ENCODE data around the gene LENG8. TPM values are rescaled to one million over a fixed set of nuclear protein-coding genes. Genes with fewer than 3 reads are reported as not detected.

LENG8 gene
- total and polyA plus RNA-seq, 2 experiments from 2014 or later, result 42.1 to 74.3 TPM

Small RNA genes within 50 kb of the gene (small RNA-seq; reads per million reads assigned to genes)
- not detected for gene AC245884.3 (ENCODE audit: low replicate concordance)

Other genes with a start within 250 kb of the LENG8 start
- 1,754 and 2,101 TPM in 2 replicates for gene RPS9, start 248.3 kb upstream of the LENG8 start, total RNA-seq (2014; rRNA removed; shearing (Covaris generic))
- 1,060 and 1,149 TPM in 2 replicates for gene RPS9, start 248.3 kb upstream of the LENG8 start, polyA plus RNA-seq (2016; fragmentation: Nextera tagmentation; extraction: Ambion mirVana)
- not detected in 2 replicates for gene LILRB3, start 226.2 kb upstream of the LENG8 start, total RNA-seq (2014; rRNA removed; shearing (Covaris generic))
- not detected in 2 replicates for gene LILRB3, start 226.2 kb upstream of the LENG8 start, polyA plus RNA-seq (2016; fragmentation: Nextera tagmentation; extraction: Ambion mirVana)
- gene LILRA6, start 206.4 kb upstream of the LENG8 start, total RNA-seq (2014; rRNA removed; shearing (Covaris generic)), result not detected in 2 replicates
- gene LILRA6, start 206.4 kb upstream of the LENG8 start, polyA plus RNA-seq (2016; fragmentation: Nextera tagmentation; extraction: Ambion mirVana), result not detected in 2 replicates
- gene LILRB5, start 191.9 kb upstream of the LENG8 start, total RNA-seq (2014; rRNA removed; shearing (Covaris generic)), result not detected in 2 replicates
- gene LILRB5, start 191.9 kb upstream of the LENG8 start, polyA plus RNA-seq (2016; fragmentation: Nextera tagmentation; extraction: Ambion mirVana), result not detected in 2 replicates
- not detected in 2 replicates for gene LILRB2, start 168.1 kb upstream of the LENG8 start, total RNA-seq (2014; rRNA removed; shearing (Covaris generic))
- gene LILRB2, start 168.1 kb upstream of the LENG8 start, polyA plus RNA-seq (2016; fragmentation: Nextera tagmentation; extraction: Ambion mirVana), result not detected in 2 replicates
- gene LILRA5, start 136.0 kb upstream of the LENG8 start, total RNA-seq (2014; rRNA removed; shearing (Covaris generic)), result not detected in 2 replicates
- gene LILRA5, start 136.0 kb upstream of the LENG8 start, polyA plus RNA-seq (2016; fragmentation: Nextera tagmentation; extraction: Ambion mirVana), result not detected in 2 replicates
- gene LILRA4, start 110.0 kb upstream of the LENG8 start, total RNA-seq (2014; rRNA removed; shearing (Covaris generic)), result not detected in 2 replicates
- gene LILRA4, start 110.0 kb upstream of the LENG8 start, polyA plus RNA-seq (2016; fragmentation: Nextera tagmentation; extraction: Ambion mirVana), result not detected in 2 replicates
- 1.3 TPM in 1 of 2 replicates, not detected in the other for gene LAIR1, start 84.3 kb upstream of the LENG8 start, total RNA-seq (2014; rRNA removed; shearing (Covaris generic))
- 0.10 TPM in 2 replicates for gene LAIR1, start 84.3 kb upstream of the LENG8 start, polyA plus RNA-seq (2016; fragmentation: Nextera tagmentation; extraction: Ambion mirVana)
- 31.8 and 40.8 TPM in 2 replicates for gene TTYH1, start 33.7 kb upstream of the LENG8 start, total RNA-seq (2014; rRNA removed; shearing (Covaris generic))
- gene TTYH1, start 33.7 kb upstream of the LENG8 start, polyA plus RNA-seq (2016; fragmentation: Nextera tagmentation; extraction: Ambion mirVana), result 18.2 and 21.5 TPM in 2 replicates
- gene LENG9, start 14.6 kb downstream of the LENG8 start, total RNA-seq (2014; rRNA removed; shearing (Covaris generic)), result 3.3 and 6.4 TPM in 2 replicates
- gene LENG9, start 14.6 kb downstream of the LENG8 start, polyA plus RNA-seq (2016; fragmentation: Nextera tagmentation; extraction: Ambion mirVana), result 0.26 and 0.52 TPM in 2 replicates
- 0.35 and 3.4 TPM in 2 replicates for gene CDC42EP5, start 24.1 kb downstream of the LENG8 start, total RNA-seq (2014; rRNA removed; shearing (Covaris generic))
- 1.4 and 2.3 TPM in 2 replicates for gene CDC42EP5, start 24.1 kb downstream of the LENG8 start, polyA plus RNA-seq (2016; fragmentation: Nextera tagmentation; extraction: Ambion mirVana)
- gene LAIR2, start 53.6 kb downstream of the LENG8 start, total RNA-seq (2014; rRNA removed; shearing (Covaris generic)), result not detected in 2 replicates
- not detected in 2 replicates for gene LAIR2, start 53.6 kb downstream of the LENG8 start, polyA plus RNA-seq (2016; fragmentation: Nextera tagmentation; extraction: Ambion mirVana)
- gene LILRA2, start 124.6 kb downstream of the LENG8 start, total RNA-seq (2014; rRNA removed; shearing (Covaris generic)), result not detected in 2 replicates
- not detected in 2 replicates for gene LILRA2, start 124.6 kb downstream of the LENG8 start, polyA plus RNA-seq (2016; fragmentation: Nextera tagmentation; extraction: Ambion mirVana)
- not detected in 2 replicates for gene LILRA1, start 144.4 kb downstream of the LENG8 start, total RNA-seq (2014; rRNA removed; shearing (Covaris generic))
- not detected in 2 replicates for gene LILRA1, start 144.4 kb downstream of the LENG8 start, polyA plus RNA-seq (2016; fragmentation: Nextera tagmentation; extraction: Ambion mirVana)
- gene LILRB1, start 181.3 kb downstream of the LENG8 start, total RNA-seq (2014; rRNA removed; shearing (Covaris generic)), result 0.14 TPM in 1 of 2 replicates, not detected in the other
- gene LILRB1, start 181.3 kb downstream of the LENG8 start, polyA plus RNA-seq (2016; fragmentation: Nextera tagmentation; extraction: Ambion mirVana), result 0.12 TPM in 1 of 2 replicates, not detected in the other
- gene LILRB4, start 213.8 kb downstream of the LENG8 start, total RNA-seq (2014; rRNA removed; shearing (Covaris generic)), result not detected in 2 replicates
- gene LILRB4, start 213.8 kb downstream of the LENG8 start, polyA plus RNA-seq (2016; fragmentation: Nextera tagmentation; extraction: Ambion mirVana), result not detected in 2 replicates

All from GM23338 (cell line).